Measurements from ENCODE around the gene EPHB2.
"Not testable (repeated sequence)": the region's sequence is repeated elsewhere in the genome, so short reads cannot be mapped to it uniquely, and the experiment has no call there.

The EPHB2 gene

GRCh38 chr1:22710701-22711049, at the start of gene EPHB2:
EPHB2 (plus strand) TSS chr1:22710839; CDS start chr1:22710983, 144 bp downstream.
- no peak for DNase-seq

- DNase-seq, result no peak
Measured at GRCh38 chr1:22661880-22662279, 48.8 kb upstream of the EPHB2 start.

- DNase-seq, result no peak
Measured at GRCh38 chr1:22662318-22662717, 48.3 kb upstream of the EPHB2 start.

- no peak for DNase-seq
Measured at GRCh38 chr1:22662986-22663408, 47.6 kb upstream of the EPHB2 start.

- no peak for DNase-seq
Measured at GRCh38 chr1:22665752-22666151, 44.9 kb upstream of the EPHB2 start.

- no peak for DNase-seq
Measured at GRCh38 chr1:22666412-22666811, 44.2 kb upstream of the EPHB2 start.

GRCh38 chr1:22668840-22669239, 41.8 kb upstream of the EPHB2 start:
- DNase-seq, result not testable (repeated sequence)

- DNase-seq, result no peak
Measured at GRCh38 chr1:22670352-22670975, 40.2 kb upstream of the EPHB2 start.

- no peak for DNase-seq
Measured at GRCh38 chr1:22671999-22672398, 38.6 kb upstream of the EPHB2 start.

GRCh38 chr1:22673486-22674409, 36.9 kb upstream of the EPHB2 start:
- peak; percentile 62 for DNase-seq

GRCh38 chr1:22674410-22674749, 36.3 kb upstream of the EPHB2 start:
- no peak for DNase-seq

- DNase-seq, result not testable (repeated sequence)
Measured at GRCh38 chr1:22676151-22676550, 34.5 kb upstream of the EPHB2 start.

- no peak for DNase-seq
Measured at GRCh38 chr1:22676916-22677583, 33.6 kb upstream of the EPHB2 start.

GRCh38 chr1:22677931-22678896, 32.4 kb upstream of the EPHB2 start:
- no peak for DNase-seq

- no peak for DNase-seq
Measured at GRCh38 chr1:22680726-22681125, 29.9 kb upstream of the EPHB2 start.

- no peak for DNase-seq
Measured at GRCh38 chr1:22681556-22682276, 28.9 kb upstream of the EPHB2 start.

GRCh38 chr1:22683547-22683946, 27.1 kb upstream of the EPHB2 start:
- no peak for DNase-seq

- DNase-seq, result peak; percentile 64
Measured at GRCh38 chr1:22685591-22686059, 25.0 kb upstream of the EPHB2 start.

- DNase-seq, result no peak
Measured at GRCh38 chr1:22687191-22687590, 23.4 kb upstream of the EPHB2 start.

- DNase-seq, result no peak
Measured at GRCh38 chr1:22688466-22688865, 22.2 kb upstream of the EPHB2 start.

- peak; percentile 96 for DNase-seq
Measured at GRCh38 chr1:22689505-22689904, 21.1 kb upstream of the EPHB2 start.
